ENCODE measurements around the gene SORBS2. TPM values are rescaled to one million over a fixed set of nuclear protein-coding genes. Genes with fewer than 3 reads are reported as not detected.

The SORBS2 gene
- total RNA-seq, 4 donors from 2014 or later: 92.7 to 234 (median 122) TPM

DNA sequence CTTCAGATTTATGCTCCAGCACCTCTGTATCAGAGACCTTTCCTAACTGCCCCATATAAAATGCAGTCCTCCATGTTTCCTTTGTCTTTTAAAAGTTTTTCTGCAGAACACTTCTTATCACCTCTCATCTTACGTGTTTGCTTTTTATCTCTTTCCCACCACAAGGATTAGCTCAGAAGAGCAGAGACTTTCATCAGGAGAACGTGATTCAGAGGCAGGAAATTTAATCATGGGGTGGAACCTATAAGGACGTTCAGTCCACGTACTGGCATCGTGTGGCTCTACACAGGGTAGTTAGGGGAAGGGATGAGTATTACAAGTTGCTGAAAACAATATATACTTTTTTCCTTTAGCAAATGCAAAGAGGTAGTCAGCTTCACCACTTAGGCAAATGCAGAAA, 98.7 kb downstream of the SORBS2 start:
- Histone ChIP-seq H3K4me3 (no peak overlapping the region), H3K4me1 (peaks cover 0 to 5% (median 0%) of the 10 kb centered on the region in 4 donors), H3K9me3 (no peaks in the 10 kb centered on the region), H3K36me3 (no peaks in the 10 kb centered on the region), H3K27me3 (no peaks in the 10 kb centered on the region), H3K27ac (no peak overlapping the region)
- in situ Hi-C loops (cut with MboI; ENCODE audit: low pct_ligation_motif_present in 1 of 4, low pct_unique_long_range_greater_than_20kb in 1 of 4, low sequenced_read_pairs in 3 of 4): no loop called here
- WGBS, 2 donors (ENCODE audit: low coverage in 1 of 2): 70 to 76% methylated on average over 5 of the region's 5 CpGs
- DNase-seq: no peak
- intact Hi-C loops (cut with DNase I; ENCODE audit: low total_unique reads): no loop called here
- TF ChIP-seq POLR2AphosphoS5 (IDR thresholded peaks at IDR 0.05): no peak
- no peak for TF ChIP-seq POLR2A (IDR thresholded peaks at IDR 0.05)
- no peak for TF ChIP-seq EP300 (IDR thresholded peaks at IDR 0.05; ENCODE audit: low read depth)
- TF ChIP-seq, protein P1, sequence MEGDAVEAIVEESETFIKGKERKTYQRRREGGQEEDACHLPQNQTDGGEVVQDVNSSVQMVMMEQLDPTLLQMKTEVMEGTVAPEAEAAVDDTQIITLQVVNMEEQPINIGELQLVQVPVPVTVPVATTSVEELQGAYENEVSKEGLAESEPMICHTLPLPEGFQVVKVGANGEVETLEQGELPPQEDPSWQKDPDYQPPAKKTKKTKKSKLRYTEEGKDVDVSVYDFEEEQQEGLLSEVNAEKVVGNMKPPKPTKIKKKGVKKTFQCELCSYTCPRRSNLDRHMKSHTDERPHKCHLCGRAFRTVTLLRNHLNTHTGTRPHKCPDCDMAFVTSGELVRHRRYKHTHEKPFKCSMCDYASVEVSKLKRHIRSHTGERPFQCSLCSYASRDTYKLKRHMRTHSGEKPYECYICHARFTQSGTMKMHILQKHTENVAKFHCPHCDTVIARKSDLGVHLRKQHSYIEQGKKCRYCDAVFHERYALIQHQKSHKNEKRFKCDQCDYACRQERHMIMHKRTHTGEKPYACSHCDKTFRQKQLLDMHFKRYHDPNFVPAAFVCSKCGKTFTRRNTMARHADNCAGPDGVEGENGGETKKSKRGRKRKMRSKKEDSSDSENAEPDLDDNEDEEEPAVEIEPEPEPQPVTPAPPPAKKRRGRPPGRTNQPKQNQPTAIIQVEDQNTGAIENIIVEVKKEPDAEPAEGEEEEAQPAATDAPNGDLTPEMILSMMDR (IDR thresholded peaks at IDR 0.05): no peak

DNA sequence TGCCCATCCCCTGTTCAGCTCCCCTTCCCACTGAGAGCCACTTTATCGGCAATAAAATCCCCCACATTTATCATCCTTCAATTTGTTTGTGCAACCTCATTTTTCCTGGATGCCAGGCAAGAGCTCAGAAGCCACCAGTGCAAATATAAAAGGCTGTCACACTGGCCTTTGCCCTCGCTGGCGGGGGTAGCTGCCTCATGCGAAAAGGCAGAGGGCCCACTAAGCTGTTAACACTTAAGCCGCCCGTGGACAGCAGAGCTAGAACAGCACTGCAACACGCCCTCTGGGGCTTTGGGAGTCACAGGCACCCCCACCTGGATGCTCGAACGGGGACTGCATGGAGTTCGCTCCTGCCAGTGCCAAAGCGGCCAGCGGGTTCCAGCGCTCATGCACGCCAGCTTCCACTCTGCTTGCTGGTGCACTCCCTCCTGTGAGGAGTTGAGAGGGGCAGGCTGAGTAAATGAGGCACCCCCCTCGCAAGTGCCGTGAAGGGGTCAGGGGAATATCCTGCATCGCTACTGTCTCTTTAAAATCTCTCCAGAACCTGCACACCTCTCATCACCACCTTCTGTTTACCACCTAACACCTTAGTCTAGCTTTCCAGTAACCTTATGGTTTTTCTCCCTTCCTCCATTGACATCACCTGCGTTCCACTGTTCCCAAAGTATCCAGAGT, 99.5 kb downstream of the SORBS2 start:
- Histone ChIP-seq H3K36me3 (no peaks in the 10 kb centered on the region), H3K27me3 (no peaks in the 10 kb centered on the region), H3K4me3 (no peak overlapping the region), H3K4me1 (peaks cover 0 to 5% (median 0%) of the 10 kb centered on the region in 4 donors), H3K9me3 (no peaks in the 10 kb centered on the region), H3K27ac (peak overlapping the region in 1 of 4 donors; percentile 42)
- intact Hi-C loops (cut with DNase I; ENCODE audit: low total_unique reads): no loop called here
- in situ Hi-C loops (cut with MboI; ENCODE audit: low pct_ligation_motif_present in 1 of 4, low pct_unique_long_range_greater_than_20kb in 1 of 4, low sequenced_read_pairs in 3 of 4): no loop called here
- TF ChIP-seq POLR2AphosphoS5 (IDR thresholded peaks at IDR 0.05) (no peak), POLR2A (IDR thresholded peaks at IDR 0.05) (no peak), EP300 (IDR thresholded peaks at IDR 0.05; ENCODE audit: low read depth) (no peak)
- WGBS, 2 donors (ENCODE audit: low coverage in 1 of 2): 83 to 91% methylated on average over 4 to 18 of the region's 18 CpGs
- no peak for DNase-seq

DNA sequence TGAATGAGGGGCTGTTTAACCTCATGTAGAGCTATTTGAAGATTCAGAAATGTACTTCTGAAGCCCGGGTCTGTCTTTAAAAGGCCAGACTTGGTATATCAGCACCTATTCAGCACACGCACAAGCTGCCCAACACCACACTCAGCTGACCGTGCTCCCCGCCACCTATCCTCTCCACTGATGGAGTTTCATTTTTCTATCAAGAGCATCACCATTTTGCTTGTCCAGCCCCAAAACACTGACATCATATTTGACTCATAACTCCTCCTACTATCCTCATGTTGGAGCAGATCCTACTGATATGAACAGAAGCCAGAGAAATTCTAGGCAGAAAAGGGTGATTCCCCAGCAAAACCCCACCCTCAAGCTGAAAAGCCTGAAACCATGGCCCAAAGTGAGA, 100.3 kb downstream of the SORBS2 start:
- H3K4me3 ChIP-seq: no peak overlapping the region
- peaks cover 0 to 5% (median 0%) of the 10 kb centered on the region in 4 donors for H3K4me1 ChIP-seq
- no peak for DNase-seq
- H3K27ac ChIP-seq: peak overlapping the region in 1 of 4 donors; percentile 42
- in situ Hi-C loops (cut with MboI; ENCODE audit: low pct_ligation_motif_present in 1 of 4, low pct_unique_long_range_greater_than_20kb in 1 of 4, low sequenced_read_pairs in 3 of 4) (no loop called here), intact Hi-C loops (cut with DNase I; ENCODE audit: low total_unique reads) (no loop called here)
- no peak for TF ChIP-seq EP300 (IDR thresholded peaks at IDR 0.05; ENCODE audit: low read depth)
- TF ChIP-seq, protein P1 (IDR thresholded peaks at IDR 0.05): no peak
- TF ChIP-seq POLR2A (IDR thresholded peaks at IDR 0.05): no peak
- TF ChIP-seq POLR2AphosphoS5 (IDR thresholded peaks at IDR 0.05): no peak
- H3K27me3 ChIP-seq: no peaks in the 10 kb centered on the region
- no peaks in the 10 kb centered on the region for H3K36me3 ChIP-seq
- WGBS, 2 donors (ENCODE audit: low coverage in 1 of 2): 80 to 100% methylated on average over 3 to 4 of the region's 4 CpGs
- H3K9me3 ChIP-seq: no peaks in the 10 kb centered on the region

DNA sequence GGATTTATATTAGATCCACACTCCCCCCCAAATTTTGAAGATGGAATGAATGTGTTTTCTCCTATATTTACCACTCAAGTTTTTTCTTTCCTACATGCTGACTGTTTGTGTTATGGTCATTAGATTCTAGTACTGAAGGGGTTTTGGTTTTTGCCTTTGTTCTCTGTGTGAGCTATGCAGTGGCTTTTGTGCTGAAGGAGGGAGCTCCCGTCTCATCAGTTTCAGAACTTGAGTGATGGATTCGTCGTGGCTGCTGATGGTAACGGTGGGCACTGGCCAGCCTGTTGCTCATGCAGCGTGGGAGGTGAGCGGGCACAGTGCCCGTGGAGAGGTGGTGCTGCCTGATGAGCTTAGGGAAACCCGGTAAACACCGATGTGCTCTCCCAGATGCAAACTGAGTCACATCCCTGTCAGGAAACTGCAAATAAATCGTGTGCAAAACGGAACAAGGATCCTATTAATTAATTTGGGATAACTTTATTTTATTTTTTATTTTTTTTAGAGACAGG, 101.5 kb downstream of the SORBS2 start:
- no peaks in the 10 kb centered on the region for H3K27me3 ChIP-seq
- no peak for DNase-seq
- H3K4me3 ChIP-seq: no peak overlapping the region
- in situ Hi-C loops (cut with MboI; ENCODE audit: low pct_ligation_motif_present in 1 of 4, low pct_unique_long_range_greater_than_20kb in 1 of 4, low sequenced_read_pairs in 3 of 4): no loop called here
- no peaks in the 10 kb centered on the region for H3K36me3 ChIP-seq
- no peaks in the 10 kb centered on the region for H3K9me3 ChIP-seq
- H3K27ac ChIP-seq: peak overlapping the region; percentile 14 to 65 (median 48)
- WGBS, 2 donors (ENCODE audit: low coverage in 1 of 2): 76 to 83% methylated on average over 6 to 11 of the region's 11 CpGs
- intact Hi-C loops (cut with DNase I; ENCODE audit: low total_unique reads): no loop called here
- TF ChIP-seq EP300 (IDR thresholded peaks at IDR 0.05; ENCODE audit: low read depth): no peak
- TF ChIP-seq, protein P1 (IDR thresholded peaks at IDR 0.05): no peak
- H3K4me1 ChIP-seq: peaks cover 0 to 5% (median 0%) of the 10 kb centered on the region in 4 donors

All from transverse colon (tissue), 4 donors.